GM12873 (cell line): ENCODE data around the gene TMEM87B.

Experiments used
- TF ChIP-seq, protein P1 (sequence below): IDR thresholded peaks from 2 replicates; pipeline ENCODE4 v1.5.1; 2012; ENCODE audit warnings: low read depth, mild to moderate bottlenecking, moderate library complexity, low read length, control low read depth; ENCODE audit not compliant: insufficient read depth; ENCODE audit errors: missing control alignments

TMEM87B gene

DNA sequence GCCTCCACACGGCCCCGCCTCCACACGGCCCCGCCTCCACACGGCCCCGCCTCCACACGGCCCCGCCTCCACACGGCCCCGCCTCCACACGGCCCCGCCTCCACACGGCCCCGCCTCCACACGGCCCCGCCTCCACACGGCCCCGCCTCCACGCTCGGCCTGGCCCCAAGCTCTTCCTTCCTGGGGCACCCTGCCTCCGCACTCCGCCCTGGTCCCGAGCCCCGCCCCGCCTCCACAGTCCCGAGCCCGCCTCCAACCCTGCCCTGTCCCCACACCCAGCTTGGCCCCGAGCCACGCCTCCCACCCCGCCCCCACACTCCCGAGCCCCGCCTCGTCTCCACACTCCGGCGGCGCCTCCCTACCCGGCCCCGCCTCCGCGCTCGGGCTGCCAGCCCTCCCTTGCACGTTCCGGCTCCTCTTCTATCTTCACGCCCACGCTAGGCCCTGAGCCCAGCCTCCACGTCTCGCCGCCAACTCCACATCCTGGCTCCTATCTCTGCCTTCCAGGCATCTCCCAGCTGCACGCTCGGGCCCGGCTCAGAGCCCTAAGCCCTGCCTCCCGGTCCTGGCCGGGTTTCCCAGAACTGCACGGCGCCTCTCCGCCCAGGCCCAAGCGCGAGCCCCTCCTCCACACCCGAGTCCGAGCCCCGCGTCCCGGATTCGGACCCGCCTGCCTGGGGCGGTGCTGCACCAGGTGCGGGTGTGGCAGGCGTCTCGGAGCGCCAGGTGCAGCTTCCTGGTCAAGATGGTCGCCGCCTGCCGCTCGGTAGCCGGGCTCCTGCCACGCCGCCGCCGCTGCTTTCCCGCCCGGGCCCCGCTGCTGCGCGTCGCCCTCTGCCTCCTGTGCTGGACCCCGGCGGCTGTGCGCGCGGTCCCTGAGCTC lies at the start of gene TMEM87B:
TSS of gene TMEM87B (plus strand) at position 423 of the 883 bp plus-strand sequence. CDS start at position 746, 323 bp downstream.
- TF ChIP-seq, protein P1, sequence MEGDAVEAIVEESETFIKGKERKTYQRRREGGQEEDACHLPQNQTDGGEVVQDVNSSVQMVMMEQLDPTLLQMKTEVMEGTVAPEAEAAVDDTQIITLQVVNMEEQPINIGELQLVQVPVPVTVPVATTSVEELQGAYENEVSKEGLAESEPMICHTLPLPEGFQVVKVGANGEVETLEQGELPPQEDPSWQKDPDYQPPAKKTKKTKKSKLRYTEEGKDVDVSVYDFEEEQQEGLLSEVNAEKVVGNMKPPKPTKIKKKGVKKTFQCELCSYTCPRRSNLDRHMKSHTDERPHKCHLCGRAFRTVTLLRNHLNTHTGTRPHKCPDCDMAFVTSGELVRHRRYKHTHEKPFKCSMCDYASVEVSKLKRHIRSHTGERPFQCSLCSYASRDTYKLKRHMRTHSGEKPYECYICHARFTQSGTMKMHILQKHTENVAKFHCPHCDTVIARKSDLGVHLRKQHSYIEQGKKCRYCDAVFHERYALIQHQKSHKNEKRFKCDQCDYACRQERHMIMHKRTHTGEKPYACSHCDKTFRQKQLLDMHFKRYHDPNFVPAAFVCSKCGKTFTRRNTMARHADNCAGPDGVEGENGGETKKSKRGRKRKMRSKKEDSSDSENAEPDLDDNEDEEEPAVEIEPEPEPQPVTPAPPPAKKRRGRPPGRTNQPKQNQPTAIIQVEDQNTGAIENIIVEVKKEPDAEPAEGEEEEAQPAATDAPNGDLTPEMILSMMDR, result no peak

- TF ChIP-seq, protein P1, result no peak
Measured at GRCh38 chr2:112005406-112006075, 49.5 kb upstream of the TMEM87B start.

DNA sequence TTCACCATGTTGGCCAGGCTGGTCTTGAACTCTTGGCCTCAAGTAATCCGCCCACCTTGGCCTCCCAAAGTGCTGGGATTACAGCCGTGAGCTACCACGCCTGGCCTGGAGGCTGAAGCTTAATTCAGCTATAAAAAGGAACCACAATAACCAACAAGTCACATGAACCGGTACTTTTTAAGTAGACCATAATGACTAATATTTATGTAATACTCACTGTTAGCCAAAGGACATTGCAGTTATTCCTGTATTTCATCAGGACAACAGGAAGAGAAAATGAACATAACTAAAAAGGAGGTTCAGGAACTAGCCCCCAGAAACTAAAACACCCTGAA lies 49.0 kb upstream of the TMEM87B start:
- TF ChIP-seq, protein P1, result no peak

DNA sequence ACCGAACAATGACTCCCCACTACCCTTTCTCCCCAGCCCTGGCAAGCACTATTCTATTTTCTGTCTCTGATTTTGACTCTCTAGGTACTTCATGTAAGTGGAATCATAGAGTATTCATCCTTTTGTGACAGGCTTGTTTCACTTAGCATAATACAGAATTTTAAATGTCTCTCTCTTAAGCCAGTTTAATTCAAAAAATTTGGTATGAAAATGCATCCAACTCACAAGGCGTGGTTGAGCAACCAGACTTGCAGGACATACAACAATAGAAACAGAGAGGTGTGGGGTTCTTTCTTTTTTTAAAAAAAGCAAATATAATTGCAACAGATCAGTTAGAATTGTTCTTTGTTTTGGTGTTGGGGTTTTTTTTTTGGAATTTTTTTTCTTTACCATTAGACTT lies 47.6 kb upstream of the TMEM87B start:
- TF ChIP-seq, protein P1, result no peak

DNA sequence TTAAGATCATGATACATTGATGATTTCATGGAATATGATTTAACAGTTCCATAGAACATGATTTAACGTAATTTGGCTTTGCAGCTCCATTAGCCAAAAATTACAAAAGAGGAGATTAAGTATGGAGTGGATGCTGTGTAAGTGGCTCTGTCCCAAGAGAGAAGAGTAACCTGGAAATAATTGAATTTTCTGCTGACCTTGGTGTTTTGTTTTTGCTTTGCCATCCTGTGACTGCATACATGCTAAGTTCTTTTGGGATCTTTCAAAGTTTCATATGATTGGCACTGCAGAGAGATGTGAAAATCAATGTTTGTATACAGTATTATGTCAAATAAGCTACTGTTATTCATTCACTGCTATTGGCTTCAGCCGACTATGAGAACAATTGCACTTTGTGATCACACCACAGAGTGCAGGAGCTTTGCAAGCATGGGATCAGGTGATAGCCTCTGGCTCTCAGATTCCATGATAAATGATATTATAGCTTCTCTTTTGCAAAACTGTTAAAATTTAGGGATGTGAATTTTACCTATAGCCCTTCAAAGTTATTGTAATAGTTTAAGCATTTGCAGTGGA lies 46.1 kb upstream of the TMEM87B start:
- TF ChIP-seq, protein P1, result no peak

DNA sequence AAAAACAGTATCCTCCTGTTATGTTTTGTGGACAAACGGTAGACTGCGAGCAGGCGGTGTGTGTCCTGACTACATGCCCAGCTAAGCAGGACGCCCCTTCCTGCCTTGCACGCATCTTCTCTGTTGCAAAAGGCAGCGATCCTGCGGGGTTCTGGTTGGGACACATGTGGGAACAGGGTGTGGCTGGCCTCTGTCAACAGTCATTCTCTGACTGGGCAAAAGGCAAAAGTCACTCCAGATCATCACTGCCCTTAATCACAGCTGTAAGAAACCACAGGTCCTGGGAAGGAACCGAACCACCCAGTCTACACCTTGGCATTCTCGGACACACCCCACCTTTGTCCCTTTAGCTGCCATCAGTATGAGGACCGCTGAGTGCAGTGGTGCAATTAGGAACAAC lies 44.3 kb upstream of the TMEM87B start:
- TF ChIP-seq, protein P1, result no peak

DNA sequence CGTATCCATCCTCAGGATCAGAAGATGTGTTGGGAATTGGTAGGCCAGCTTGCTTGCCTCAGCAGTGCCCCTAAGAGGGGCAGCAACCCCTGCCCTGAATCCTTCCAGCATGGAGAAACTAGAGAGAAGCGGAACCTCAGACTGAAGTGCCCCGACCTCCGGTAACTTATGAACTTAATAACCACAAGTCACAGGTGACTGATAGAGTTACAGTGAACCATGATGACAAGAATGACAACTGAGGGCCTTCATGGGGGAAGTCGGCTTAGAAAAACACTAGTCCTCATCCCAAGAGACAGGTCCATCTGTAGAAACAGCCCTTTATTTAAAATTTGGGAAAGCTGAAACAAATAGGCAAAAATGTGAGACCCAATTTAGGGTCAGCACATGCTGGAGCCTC lies 42.5 kb upstream of the TMEM87B start:
- TF ChIP-seq, protein P1, result no peak
